Measurements from ENCODE around the gene TLR6. TPM values are rescaled to one million over a fixed set of nuclear protein-coding genes. Genes with fewer than 3 reads are reported as not detected.
"Not testable (repeated sequence)": the region's sequence is repeated elsewhere in the genome, so short reads cannot be mapped to it uniquely, and the experiment has no call there.

TLR6 gene
- polyA plus RNA-seq, 1 donor: 1.0 TPM

- no peak for DNase-seq
Measured at GRCh38 chr4:38787693-38788092, 68.9 kb downstream of the TLR6 start.

DNA sequence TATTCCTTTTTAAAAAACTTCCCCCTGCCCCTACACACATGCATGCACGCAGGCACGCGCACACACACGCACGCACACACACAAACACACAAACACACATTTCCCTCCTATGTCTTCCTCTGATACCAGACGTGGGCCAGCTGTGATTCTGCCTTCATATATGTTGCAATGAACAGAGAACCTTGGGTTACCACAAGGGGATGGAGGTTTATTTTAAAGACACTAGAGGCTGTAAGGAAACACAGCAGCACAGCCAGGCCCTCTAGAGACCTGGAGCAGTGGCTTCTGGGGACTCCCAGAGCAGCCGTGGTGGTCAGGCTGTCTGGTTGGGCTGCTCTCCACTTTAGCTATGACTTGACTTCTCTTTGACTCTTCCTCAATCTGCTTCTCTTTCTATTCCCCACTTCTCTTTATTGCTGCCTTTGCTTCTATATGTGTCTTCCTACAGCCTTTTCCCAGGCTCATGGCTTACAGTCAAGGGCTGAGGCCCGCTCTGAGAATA is 70.7 kb downstream of the TLR6 start:
- DNase-seq: no peak

DNA sequence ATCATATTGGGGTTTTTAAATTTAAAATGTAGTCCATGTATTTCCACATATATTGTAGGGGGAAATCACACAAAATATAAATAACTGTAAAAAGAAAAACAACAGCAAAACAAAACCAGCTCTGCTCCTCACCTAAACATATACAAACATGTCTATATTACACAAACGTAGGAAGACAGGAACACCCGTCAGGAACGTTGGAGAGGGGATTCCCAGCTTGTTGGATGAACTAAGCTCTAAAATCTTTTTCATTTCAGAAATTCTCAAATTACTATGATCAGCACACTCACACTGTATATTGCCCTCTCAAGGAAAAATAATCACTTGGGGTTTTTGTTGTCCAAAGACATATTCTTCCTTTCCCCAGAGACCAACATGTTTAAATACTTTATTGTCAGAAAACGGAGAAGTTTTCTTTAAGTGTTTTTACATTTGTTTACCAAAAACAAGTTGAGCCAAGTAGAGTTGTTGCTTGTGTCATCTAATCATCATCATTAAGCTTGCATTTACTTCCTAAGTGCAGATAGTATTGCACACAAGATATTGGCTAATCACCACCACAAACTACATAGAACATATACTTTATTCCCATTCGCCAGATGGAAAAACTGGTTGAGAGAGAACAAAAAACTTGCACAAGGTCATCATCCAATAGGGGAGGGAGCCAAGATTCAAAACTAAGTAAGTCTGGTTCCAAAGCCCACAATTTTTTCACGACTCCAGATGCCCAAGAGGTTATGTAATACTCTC is 71.4 kb downstream of the TLR6 start:
- DNase-seq: no peak

DNA sequence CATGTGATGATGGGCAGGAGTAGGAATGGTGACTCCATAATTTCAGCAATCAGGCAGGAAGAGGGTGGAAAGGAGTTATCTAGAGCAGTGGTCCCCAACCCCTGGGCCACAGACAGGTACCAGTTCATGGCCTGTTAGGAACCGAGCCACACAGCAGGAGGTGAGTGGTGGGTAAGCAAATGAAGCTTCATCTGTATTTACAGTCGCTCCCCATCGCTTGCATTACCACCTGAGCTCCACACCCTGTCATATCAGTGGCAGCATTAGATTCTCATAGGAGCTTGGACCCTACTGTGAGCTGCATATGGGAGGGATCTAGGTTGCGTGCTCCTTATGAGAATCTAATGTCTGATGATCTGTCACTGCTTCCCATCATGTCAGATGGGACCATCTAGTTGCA is 72.5 kb downstream of the TLR6 start:
- no peak for DNase-seq

DNA sequence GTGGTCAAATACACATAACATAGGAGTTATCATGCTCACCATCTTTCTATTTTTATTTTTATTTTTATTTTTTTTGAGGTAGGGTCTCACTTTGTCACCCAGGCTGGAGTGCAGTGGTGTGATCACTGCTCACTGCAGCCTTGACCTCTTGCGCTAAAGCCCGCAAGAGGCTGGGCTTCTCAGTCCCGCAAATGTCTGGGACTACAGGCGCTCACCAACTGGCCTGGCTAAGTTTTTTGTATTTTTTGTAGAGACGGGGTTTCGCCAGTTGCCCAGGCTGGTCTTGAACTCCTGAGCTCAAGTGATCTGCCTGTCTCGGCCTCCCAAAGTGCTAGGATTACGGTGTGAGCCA is 73.5 kb downstream of the TLR6 start:
- no peak for DNase-seq

GRCh38 chr4:38782452-38783108 is 74.0 kb downstream of the TLR6 start, which contains the start of gene TLR10:
TLR10 (minus strand) TSS chr4:38782990; CDS start chr4:38775590, 7,400 bp downstream.
- no peak for DNase-seq

GRCh38 chr4:38781854-38782261 is 74.8 kb downstream of the TLR6 start:
- no peak for DNase-seq

- DNase-seq: no peak
Measured at GRCh38 chr4:38780833-38781484, 75.7 kb downstream of the TLR6 start.

- no peak for DNase-seq
Measured at GRCh38 chr4:38779790-38780189, 76.8 kb downstream of the TLR6 start.

- DNase-seq: not testable (repeated sequence)
Measured at GRCh38 chr4:38777925-38778324, 78.7 kb downstream of the TLR6 start.

DNA sequence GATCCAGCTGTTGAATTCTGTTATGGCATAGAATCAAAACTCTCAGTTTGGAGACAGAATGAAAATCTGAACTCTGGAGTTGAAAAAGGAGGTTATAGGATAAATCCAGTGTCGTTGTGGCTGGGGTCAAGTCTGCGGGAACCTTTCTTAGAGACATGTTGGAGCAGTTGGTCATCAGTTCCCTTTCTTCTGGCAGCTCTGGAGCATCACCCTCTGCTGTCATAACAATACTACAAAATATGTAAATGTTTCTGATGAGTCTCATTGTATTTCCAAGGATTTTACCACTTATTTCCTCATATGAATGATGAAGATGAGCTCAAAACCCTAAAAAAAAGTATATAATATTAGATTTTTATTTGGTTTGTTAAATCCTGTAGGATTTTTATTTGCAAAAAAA is 81.3 kb downstream of the TLR6 start:
- DNase-seq: no peak

DNA sequence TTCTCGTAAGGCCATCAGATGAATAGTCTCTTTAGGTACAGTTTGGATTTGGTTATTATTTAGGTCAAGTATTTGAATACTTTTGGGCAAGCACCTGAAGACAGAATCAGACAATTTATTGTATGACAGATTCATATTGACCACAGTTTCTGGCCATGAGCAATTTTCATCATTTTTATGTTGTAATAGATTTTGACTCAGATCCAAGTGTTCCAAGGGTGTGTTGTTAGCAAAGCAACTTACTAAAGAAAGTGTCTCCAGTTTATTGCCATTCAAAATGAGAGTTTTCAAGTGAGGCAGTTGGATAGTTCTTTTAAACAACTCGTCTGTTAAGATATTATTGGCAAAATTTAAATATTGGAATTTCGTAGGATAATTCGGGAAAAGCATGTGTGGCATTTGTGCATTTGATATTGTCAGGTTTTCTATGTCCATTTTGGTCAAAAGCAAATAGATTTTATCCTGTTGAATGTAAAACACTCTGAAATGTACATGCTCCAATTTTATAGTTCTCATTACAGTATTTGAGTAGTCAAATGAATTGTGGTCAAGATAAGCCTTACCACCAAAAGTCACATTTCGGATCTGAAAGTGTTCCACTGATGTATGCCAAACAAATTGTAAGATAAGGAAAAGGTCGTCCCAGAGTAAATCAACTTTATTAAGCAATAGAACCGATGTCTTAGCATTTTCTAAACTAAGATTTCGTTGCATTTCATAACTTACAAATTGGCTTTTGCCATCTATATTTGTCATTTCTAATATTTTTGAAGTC is 82.2 kb downstream of the TLR6 start:
- no peak for DNase-seq

Other genes starting within 250 kb of the TLR6 start
- 65.4 TPM for gene KLF3, start 192.6 kb downstream of the TLR6 start, polyA plus RNA-seq (ENCODE audit: insufficient read length)
- 0.40 TPM for gene TLR10, start 73.8 kb downstream of the TLR6 start, polyA plus RNA-seq (ENCODE audit: insufficient read length)
- gene TLR1, start 52.0 kb downstream of the TLR6 start, polyA plus RNA-seq (ENCODE audit: insufficient read length): 4.3 TPM
- gene FAM114A1, start 11.0 kb upstream of the TLR6 start, polyA plus RNA-seq (ENCODE audit: insufficient read length): 37.5 TPM
- gene TMEM156, start 175.6 kb upstream of the TLR6 start, polyA plus RNA-seq (ENCODE audit: insufficient read length): 3.0 TPM
- gene KLHL5, start 205.4 kb upstream of the TLR6 start, polyA plus RNA-seq (ENCODE audit: insufficient read length): 48.2 TPM

Data from left kidney (tissue), 2 donors.